Panc1 (cell line): ENCODE data around the gene TBKBP1. TPM values are rescaled to one million over a fixed set of nuclear protein-coding genes. Genes with fewer than 3 reads are reported as not detected.

ENCODE experiments used
- ATAC-seq: fragments of 200-7000 bp; cut with Tn5 transposase; 2 replicates; pipeline ENCODE4 v1.9.1; 2020; ENCODE audit warnings: mild to moderate bottlenecking, moderate library complexity
- BruUV-seq: library from RNA; stranded (reverse); fragments of 400-500 nt; replicated peaks from 2 replicates; lab custom pipeline; 2021; lab: Mats Ljungman, UMichigan
- CTCF ChIA-PET: fragments of 300-600 bp; sonication (Branson Sonifier 250); formaldehyde crosslinking; loops from one replicate; lab custom pipeline; 2022; ENCODE audit warnings: antibody characterized with exemption; lab: Charles Lee
- POLR2A ChIA-PET: fragments of 300-600 bp; sonication (Branson Sonifier 250); formaldehyde crosslinking; loops from one replicate; lab custom pipeline; 2022; ENCODE audit warnings: antibody characterized with exemption; lab: Charles Lee
- DNase-seq: peaks from one replicate; pipeline ENCODE4 v3.0.0-alpha.2; 2010; ENCODE audit warnings: low read depth, low spot score
- H3K27ac ChIP-seq: 2 replicates; pipeline ENCODE4 v1.5.1; 2011; ENCODE audit warnings: mild to moderate bottlenecking, low read length, inconsistent platforms
- H3K27me3 ChIP-seq: fragments of 200-500 bp; sonication (Bioruptor generic); 2 replicates; pipeline ENCODE4 v1.6.0; 2014; ENCODE audit warnings: low read length, inconsistent platforms; ENCODE audit not compliant: control insufficient read depth, insufficient read depth
- H3K36me3 ChIP-seq: fragments of 200-500 bp; sonication (Bioruptor generic); 2 replicates; pipeline ENCODE4 v1.5.1; 2014; ENCODE audit warnings: inconsistent platforms, mild to moderate bottlenecking, low read length, moderate library complexity; ENCODE audit not compliant: control insufficient read depth, insufficient read depth
- H3K4me1 ChIP-seq: 2 replicates; pipeline ENCODE4 v1.5.1; 2011; ENCODE audit warnings: inconsistent platforms, mild to moderate bottlenecking, low read length, moderate library complexity; ENCODE audit not compliant: control insufficient read depth, insufficient read depth
- H3K4me3 ChIP-seq, 2 experiments: 2 replicates each; pipeline ENCODE4 v1.5.1; 2011 to 2012; ENCODE audit warnings: low read depth in 2 of 2, low read length in 2 of 2, mild to moderate bottlenecking in 2 of 2, inconsistent platforms in 1 of 2, moderate library complexity in 1 of 2
- H3K9me3 ChIP-seq: fragments of 200-500 bp; sonication (Bioruptor generic); 2 replicates; pipeline ENCODE4 v1.5.1; 2014; ENCODE audit warnings: low read depth, mild to moderate bottlenecking, inconsistent platforms, low read length, moderate library complexity; ENCODE audit not compliant: control insufficient read depth, insufficient read depth
- CTCF ChIP-seq: fragments of 450-650 bp; IDR thresholded peaks from 2 replicates; pipeline ENCODE4 v1.5.1; 2017; ENCODE audit warnings: mild to moderate bottlenecking
- POLR2AphosphoS5 ChIP-seq: IDR thresholded peaks from 2 replicates; pipeline ENCODE4 v1.6.1; 2012; ENCODE audit warnings: mild to moderate bottlenecking, low read depth, low read length, moderate library complexity
- REST ChIP-seq, 2 experiments: IDR thresholded peaks; 2 replicates each; pipeline ENCODE4 v1.6.1; 2011 to 2012; ENCODE audit warnings: low read depth in 2 of 2, control low read depth in 1 of 2, low read length in 1 of 2, mild to moderate bottlenecking in 1 of 2, moderate library complexity in 1 of 2; ENCODE audit not compliant: insufficient read depth in 1 of 2
- SIN3A ChIP-seq: IDR thresholded peaks from 2 replicates; pipeline ENCODE4 v1.6.1; 2012; ENCODE audit warnings: low read depth, mild to moderate bottlenecking, low read length, moderate library complexity, borderline replicate concordance; ENCODE audit not compliant: insufficient read depth
- TCF7L2 ChIP-seq: IDR thresholded peaks from 2 replicates; pipeline ENCODE4 v1.6.1; 2011; ENCODE audit warnings: mild to moderate bottlenecking, low read depth, low read length, inconsistent platforms
- in situ Hi-C: cut with HindIII; loops from 2 replicates; pipeline ENCODE4 v1.10.0; 2016; ENCODE audit warnings: low sequenced_read_pairs, low pct_unique_long_range_greater_than_20kb
- intact Hi-C: fragments of 100-400 bp; cut with micrococcal nuclease; formaldehyde crosslinking; loops from one replicate; pipeline ENCODE4 v1.10.0; 2022; ENCODE audit not compliant: unreplicated experiment
- total RNA-seq: library from RNA; stranded (reverse); gene quantifications from one replicate; pipeline ENCODE4 v1.2.1, GENCODE V29; 2021; ENCODE audit not compliant: unreplicated experiment

Gene TBKBP1
- total RNA-seq, 1 experiment from 2014 or later = 12.0 TPM

GRCh38 chr17:47744168-47745036 is 50.4 kb downstream of the TBKBP1 start:
- H3K27me3 ChIP-seq = peaks cover 10% of the 10 kb centered on the region; the same call in 1 of the 2 replicates
- in situ Hi-C loops = no loop called here
- CTCF ChIA-PET = no interaction called here

GRCh38 chr17:47745037-47745380 is 51.0 kb downstream of the TBKBP1 start:
- in situ Hi-C loops (no loop called here), intact Hi-C loops (no loop called here)
- POLR2A ChIA-PET = interaction anchor here (0.6 kb wide), 1 partner anchor 160 kb away, joined by 3 read pairs; no protein-coding TSS in a partner anchor
- H3K27me3 ChIP-seq = peaks cover 10% of the 10 kb centered on the region; the same call in 1 of the 2 replicates
- no peaks in the 10 kb centered on the region for H3K9me3 ChIP-seq
- H3K4me1 ChIP-seq = no peaks in the 10 kb centered on the region
- no peak for ATAC-seq
- no peak for DNase-seq
- no TSS peak for BruUV-seq
- H3K36me3 ChIP-seq = no peaks in the 10 kb centered on the region
- H3K27ac ChIP-seq = no peak overlapping the region
- CTCF ChIA-PET = no interaction called here
- H3K4me3 ChIP-seq = no peak overlapping the region
- TF ChIP-seq TCF7L2 = no peak
- no peak for TF ChIP-seq REST (IDR thresholded peaks at IDR 0.05; ENCODE audit: insufficient read depth in 1 of 2, low read depth in 2 of 2, low read length in 1 of 2)
- TF ChIP-seq CTCF = no peak
- TF ChIP-seq SIN3A = no peak

More at GRCh38 chr17:47744168-47745036, 50.4 kb downstream of the TBKBP1 start:
- POLR2A ChIA-PET = interaction anchor here (0.6 kb wide), 1 partner anchor 161 kb away, joined by 3 read pairs; no protein-coding TSS in a partner anchor
- no peaks in the 10 kb centered on the region for H3K9me3 ChIP-seq
- no peak for ATAC-seq
- no peak overlapping the region for H3K27ac ChIP-seq
- no peak for TF ChIP-seq CTCF
- TF ChIP-seq TCF7L2 = no peak
- TF ChIP-seq REST (IDR thresholded peaks at IDR 0.05; ENCODE audit: insufficient read depth in 1 of 2, low read depth in 2 of 2, low read length in 1 of 2) = no peak
- TF ChIP-seq POLR2AphosphoS5 = no peak
- TF ChIP-seq SIN3A = no peak
- no peaks in the 10 kb centered on the region for H3K36me3 ChIP-seq
- H3K4me3 ChIP-seq = no peak overlapping the region
- H3K4me1 ChIP-seq = no peaks in the 10 kb centered on the region
- no TSS peak for BruUV-seq
- DNase-seq = no peak
- intact Hi-C loops = no loop called here
